Astrocyte of the cerebellum (primary cell): ENCODE results near the gene PCAT7.

Experiments used
- DNase-seq: peaks from one replicate; pipeline ENCODE4 v3.0.0-alpha.2; 2011; ENCODE audit warnings: low read depth
- H3K4me3 ChIP-seq: 2 replicates; pipeline ENCODE4 v1.5.1; 2011; ENCODE audit warnings: mild to moderate bottlenecking, low read depth, low read length, moderate library complexity
- in situ Hi-C: cut with HindIII; loops from 2 replicates; pipeline ENCODE4 v1.10.0; 2017; ENCODE audit warnings: low sequenced_read_pairs
- TF ChIP-seq, protein P1 (sequence below): IDR thresholded peaks from 2 replicates; pipeline ENCODE4 v1.5.1; 2012; ENCODE audit warnings: low read length, low read depth, moderate library complexity, mild to moderate bottlenecking; ENCODE audit errors: missing control alignments

PCAT7 gene

DNA sequence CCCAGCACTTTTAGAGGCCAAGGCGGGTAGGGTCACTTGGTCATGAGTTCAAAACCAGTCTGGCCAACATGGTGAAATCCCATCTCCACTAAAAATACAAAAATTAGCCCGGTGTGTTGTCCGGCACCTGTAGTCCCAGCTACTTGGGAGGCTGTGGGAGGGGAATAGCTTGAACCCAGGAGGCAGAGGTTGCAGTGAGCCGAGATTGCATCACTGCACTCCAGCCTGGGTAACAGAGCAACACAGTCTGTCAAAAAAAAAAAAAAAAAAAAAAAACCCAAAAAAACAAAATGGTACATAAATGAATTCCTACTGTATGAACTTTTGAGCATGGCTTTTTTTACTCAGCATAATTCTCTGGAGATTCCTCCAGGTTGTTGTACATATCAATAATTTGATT is 37.6 kb upstream of the PCAT7 start:
- in situ Hi-C loops, result no loop called here
- TF ChIP-seq, protein P1, sequence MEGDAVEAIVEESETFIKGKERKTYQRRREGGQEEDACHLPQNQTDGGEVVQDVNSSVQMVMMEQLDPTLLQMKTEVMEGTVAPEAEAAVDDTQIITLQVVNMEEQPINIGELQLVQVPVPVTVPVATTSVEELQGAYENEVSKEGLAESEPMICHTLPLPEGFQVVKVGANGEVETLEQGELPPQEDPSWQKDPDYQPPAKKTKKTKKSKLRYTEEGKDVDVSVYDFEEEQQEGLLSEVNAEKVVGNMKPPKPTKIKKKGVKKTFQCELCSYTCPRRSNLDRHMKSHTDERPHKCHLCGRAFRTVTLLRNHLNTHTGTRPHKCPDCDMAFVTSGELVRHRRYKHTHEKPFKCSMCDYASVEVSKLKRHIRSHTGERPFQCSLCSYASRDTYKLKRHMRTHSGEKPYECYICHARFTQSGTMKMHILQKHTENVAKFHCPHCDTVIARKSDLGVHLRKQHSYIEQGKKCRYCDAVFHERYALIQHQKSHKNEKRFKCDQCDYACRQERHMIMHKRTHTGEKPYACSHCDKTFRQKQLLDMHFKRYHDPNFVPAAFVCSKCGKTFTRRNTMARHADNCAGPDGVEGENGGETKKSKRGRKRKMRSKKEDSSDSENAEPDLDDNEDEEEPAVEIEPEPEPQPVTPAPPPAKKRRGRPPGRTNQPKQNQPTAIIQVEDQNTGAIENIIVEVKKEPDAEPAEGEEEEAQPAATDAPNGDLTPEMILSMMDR, result no peak
- no peak for DNase-seq
- H3K4me3 ChIP-seq, result no peak overlapping the region

DNA sequence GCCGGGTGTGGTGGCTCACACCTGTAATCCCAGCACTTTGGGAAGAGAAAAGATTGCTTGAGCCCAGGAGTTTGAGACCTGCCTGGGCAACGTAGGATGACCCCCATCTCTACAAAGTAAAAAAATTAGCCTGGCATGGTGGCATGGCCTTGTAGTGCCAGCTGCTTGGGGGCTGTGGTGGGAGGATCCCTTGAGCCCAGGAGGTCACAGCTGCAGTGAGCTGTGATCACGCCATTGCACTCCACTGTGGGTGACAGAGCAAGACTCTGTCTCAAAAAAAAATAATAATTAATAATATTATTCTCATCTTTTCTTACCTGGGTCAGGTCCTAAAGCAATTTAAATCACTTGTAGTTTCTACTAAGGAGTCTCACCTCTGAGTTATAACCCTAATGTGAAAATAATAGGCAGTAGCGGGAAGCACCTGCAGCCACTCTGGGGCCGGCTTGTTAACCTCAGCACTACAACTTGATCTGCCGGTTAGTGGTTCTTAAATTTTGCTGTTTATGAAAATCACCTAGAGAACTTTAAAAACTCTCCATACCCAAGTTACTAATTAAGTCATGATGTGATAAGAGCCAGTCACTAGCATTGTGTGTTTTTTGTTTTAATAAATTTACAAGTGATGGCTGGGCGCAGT is 29.4 kb upstream of the PCAT7 start:
- in situ Hi-C loops, result no loop called here
- DNase-seq, result no peak
- no peak overlapping the region for H3K4me3 ChIP-seq
- TF ChIP-seq, protein P1, result no peak

DNA sequence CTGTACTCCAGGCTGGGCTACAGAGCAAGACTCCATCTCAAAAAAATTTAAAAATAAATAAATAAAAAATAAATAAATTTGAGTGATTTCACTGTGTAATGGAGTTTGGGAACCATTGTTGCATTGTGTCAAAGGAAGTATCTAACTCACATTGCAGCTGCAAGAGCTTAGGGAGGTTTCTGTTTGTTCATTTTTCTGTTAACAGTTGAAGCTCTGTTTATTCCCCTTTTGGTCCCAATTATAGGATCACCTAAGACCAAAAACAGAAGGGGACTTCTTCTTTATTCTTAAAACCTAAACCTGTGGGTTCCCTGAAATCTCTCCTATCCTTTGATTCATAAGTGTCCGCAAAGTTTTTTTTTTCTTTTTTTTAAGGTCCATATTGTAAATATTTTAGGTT is 28.6 kb upstream of the PCAT7 start:
- in situ Hi-C loops, result no loop called here
- no peak for DNase-seq
- TF ChIP-seq, protein P1, result no peak
- no peak overlapping the region for H3K4me3 ChIP-seq

DNA sequence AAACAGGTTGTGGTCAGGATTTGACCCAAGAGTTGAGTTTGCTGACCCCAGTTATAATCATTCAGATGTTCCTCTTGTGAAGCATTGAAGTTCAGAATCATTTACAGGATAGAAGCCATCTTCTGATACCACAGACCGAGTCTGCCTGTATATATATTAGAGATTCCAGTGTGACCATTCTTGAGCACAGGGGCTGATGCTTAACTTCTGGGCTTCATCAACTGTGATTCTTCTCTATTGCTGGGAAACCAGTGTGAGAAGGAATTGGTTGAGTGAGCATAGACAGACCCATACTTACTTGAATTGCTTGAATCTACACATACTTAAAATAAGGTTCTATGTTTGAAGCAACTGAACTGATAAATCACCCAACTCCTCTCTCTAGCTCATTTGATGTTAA is 27.9 kb upstream of the PCAT7 start:
- no peak overlapping the region for H3K4me3 ChIP-seq
- in situ Hi-C loops, result no loop called here
- DNase-seq, result no peak
- TF ChIP-seq, protein P1, result no peak

DNA sequence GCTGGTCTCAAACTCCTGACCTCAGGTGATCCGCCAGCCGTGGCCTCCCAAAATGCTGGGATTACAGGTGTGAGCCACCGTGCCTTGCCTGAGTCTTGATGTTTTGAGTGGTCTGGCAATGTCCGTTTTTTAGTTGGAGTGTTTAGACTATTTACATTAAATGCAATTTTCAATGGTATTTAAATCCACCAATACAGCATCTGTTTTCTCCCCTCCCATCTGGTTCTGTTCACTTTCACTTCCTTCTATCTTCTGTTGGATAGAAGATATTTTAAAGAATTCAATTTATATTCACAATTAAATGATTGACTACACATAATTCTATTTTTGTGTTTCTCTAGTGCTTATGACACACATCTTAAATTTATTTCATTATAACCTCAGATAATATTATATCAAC is 26.0 kb upstream of the PCAT7 start:
- no peak for DNase-seq
- TF ChIP-seq, protein P1, result no peak
- in situ Hi-C loops, result no loop called here
- no peak overlapping the region for H3K4me3 ChIP-seq

DNA sequence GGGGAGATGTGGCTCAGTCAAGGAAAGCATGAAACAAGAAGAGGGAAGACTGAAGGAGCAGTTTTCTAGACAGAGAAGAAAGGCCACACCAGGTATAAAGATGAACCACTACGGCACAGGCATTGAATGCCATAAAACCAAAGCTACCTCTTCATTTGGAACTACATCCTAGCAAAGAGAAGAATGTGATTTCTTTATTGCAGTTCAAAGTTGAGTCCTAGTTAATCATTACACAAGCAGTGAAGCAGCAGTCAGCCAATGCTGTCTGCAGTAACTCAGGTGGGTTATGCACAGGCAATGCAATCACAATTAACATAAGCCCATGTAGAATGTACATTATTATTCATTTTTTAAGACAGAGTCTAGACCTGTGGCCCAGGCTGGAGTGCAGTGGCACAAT is 21.7 kb upstream of the PCAT7 start:
- in situ Hi-C loops, result no loop called here
- no peak for DNase-seq
- H3K4me3 ChIP-seq, result no peak overlapping the region
- TF ChIP-seq, protein P1, result no peak
